CD4-positive, alpha-beta T cell (primary cell): Measurements from ENCODE around the gene PACSIN3. TPM values are rescaled to one million over a fixed set of nuclear protein-coding genes. Genes with fewer than 3 reads are reported as not detected.

ENCODE experiments used
- ATAC-seq: fragments of 200-7000 bp; cut with Tn5 transposase; one replicate; pipeline ENCODE4 v1.10.0; 2022; ENCODE audit warnings: mild to moderate bottlenecking; ENCODE audit not compliant: poor library complexity
- CTCF ChIA-PET: fragments of 350-600 bp; sonication (Branson Sonifier 250); formaldehyde crosslinking; loops from one replicate; lab custom pipeline; 2021; ENCODE audit warnings: antibody characterized with exemption, inconsistent platforms; lab: Charles Lee
- POLR2A ChIA-PET: fragments of 350-600 bp; sonication (Branson Sonifier 250); formaldehyde crosslinking; loops from one replicate; lab custom pipeline; 2021; ENCODE audit warnings: antibody characterized with exemption, inconsistent platforms; lab: Charles Lee
- DNase-seq, 14 experiments: peaks; one replicate each; pipeline ENCODE4 v3.0.0-alpha.2; 2013 to 2020; ENCODE audit warnings: mixed read lengths in 2 of 14
- H3K27ac ChIP-seq, 2 donors: one replicate each; pipeline versions ENCODE4 v1.5.1 to v1.7.0; 2013; ENCODE audit warnings: low read length in 2 of 2, low read depth in 1 of 2, mild to moderate bottlenecking in 1 of 2
- H3K27me3 ChIP-seq, 2 experiments: 1 replicate in 1 of 2; 2 replicates in 1 of 2; pipeline versions ENCODE4 v1.6.1 to v1.7.0; 2013; ENCODE audit warnings: low read length in 2 of 2, control low read depth in 1 of 2, mild to moderate bottlenecking in 1 of 2, moderate library complexity in 1 of 2; ENCODE audit not compliant: insufficient read depth in 2 of 2, control insufficient read depth in 1 of 2
- H3K36me3 ChIP-seq: one replicate; pipeline ENCODE4 v1.6.1; 2013; ENCODE audit warnings: low read length, control low read depth; ENCODE audit not compliant: insufficient read depth
- H3K4me1 ChIP-seq: one replicate; pipeline ENCODE4 v1.6.1; 2013; ENCODE audit warnings: low read length, control low read depth; ENCODE audit not compliant: insufficient read depth
- H3K4me3 ChIP-seq: one replicate; pipeline ENCODE4 v1.5.1; 2013; ENCODE audit warnings: mild to moderate bottlenecking, low read length, moderate library complexity
- H3K9me3 ChIP-seq, 2 experiments: 1 replicate in 1 of 2; 2 replicates in 1 of 2; pipeline versions ENCODE4 v1.6.1 to v1.7.0; 2013; ENCODE audit warnings: low read length in 2 of 2, mild to moderate bottlenecking in 2 of 2, control low read depth in 1 of 2, moderate library complexity in 1 of 2; ENCODE audit not compliant: control insufficient read depth in 1 of 2, insufficient read depth in 1 of 2
- H3K27ac Mint-ChIP-seq: one replicate; pipeline ENCODE4 v1.8.0; 2020; ENCODE audit warnings: mixed read lengths
- H3K27me3 Mint-ChIP-seq: one replicate; pipeline ENCODE4 v1.8.0; 2021; ENCODE audit warnings: mixed read lengths
- H3K36me3 Mint-ChIP-seq: one replicate; pipeline ENCODE4 v1.8.0; 2021; ENCODE audit warnings: low read depth, mixed read lengths
- H3K4me1 Mint-ChIP-seq: one replicate; pipeline ENCODE4 v1.8.0; 2021; ENCODE audit warnings: low read depth, mixed read lengths
- H3K4me3 Mint-ChIP-seq: one replicate; pipeline ENCODE4 v1.8.0; 2020; ENCODE audit warnings: mild to moderate bottlenecking, mixed read lengths
- H3K9me3 Mint-ChIP-seq: one replicate; pipeline ENCODE4 v1.8.0; 2020; ENCODE audit warnings: mixed read lengths
- CTCF ChIP-seq: fragments of 200-600 bp; IDR thresholded peaks from one replicate; pipeline ENCODE4 v1.8.0; 2022; ENCODE audit warnings: antibody characterized with exemption, mild to moderate bottlenecking
- intact Hi-C, 2 experiments: fragments of 100-400 bp; cut with DNase I in 1 of 2; cut with micrococcal nuclease in 1 of 2; formaldehyde crosslinking; loops; one replicate each; pipeline versions ENCODE4 v1.15.1 to v1.9.0; 2023 to 2025; cut with DNase I, micrococcal nuclease
- total RNA-seq, 174 experiments: library from RNA in 2 of 174; stranded (reverse) in 2 of 174; gene quantifications; one replicate each; pipeline ENCODE4 v1.2.3 and lab custom pipeline; 2021 to 2026

PACSIN3 gene
- total RNA-seq, 2 experiments from 2014 or later: 0.27 TPM; not detected in 1

- Histone ChIP-seq H3K4me1 (peaks cover 9% of the 10 kb centered on the region), H3K9me3 (no peaks in the 10 kb centered on the region), H3K4me3 (no peak overlapping the region), H3K27ac (no peak overlapping the region), H3K36me3 (no peaks in the 10 kb centered on the region), H3K27me3 (no peaks in the 10 kb centered on the region)
- ChIA-PET CTCF (no interaction called here), POLR2A (no interaction called here)
- no peak for DNase-seq
- no peak overlapping the region for H3K4me3 Mint-ChIP-seq
- peaks cover 5% of the 10 kb centered on the region for H3K4me1 Mint-ChIP-seq
- H3K27ac Mint-ChIP-seq: no peak overlapping the region
- H3K27me3 Mint-ChIP-seq: no peaks in the 10 kb centered on the region
- intact Hi-C loops: no loop called here
- no peaks in the 10 kb centered on the region for H3K36me3 Mint-ChIP-seq
- TF ChIP-seq CTCF: no peak
- H3K9me3 Mint-ChIP-seq: no peaks in the 10 kb centered on the region
- no peak for ATAC-seq
Observed at GRCh38 chr11:47148270-47148669, 38.0 kb downstream of the PACSIN3 start.

GRCh38 chr11:47147681-47148080 is 38.6 kb downstream of the PACSIN3 start:
- CTCF ChIA-PET: no interaction called here
- Histone ChIP-seq H3K4me3 (no peak overlapping the region), H3K36me3 (no peaks in the 10 kb centered on the region), H3K27ac (no peak overlapping the region), H3K4me1 (peaks cover 3% of the 10 kb centered on the region), H3K27me3 (no peaks in the 10 kb centered on the region), H3K9me3 (no peaks in the 10 kb centered on the region)
- H3K36me3 Mint-ChIP-seq: no peaks in the 10 kb centered on the region
- no peaks in the 10 kb centered on the region for H3K9me3 Mint-ChIP-seq
- no peak overlapping the region for H3K27ac Mint-ChIP-seq
- no peaks in the 10 kb centered on the region for H3K27me3 Mint-ChIP-seq
- H3K4me3 Mint-ChIP-seq: no peak overlapping the region
- intact Hi-C loops: no loop called here
- no peak for ATAC-seq
- no peaks in the 10 kb centered on the region for H3K4me1 Mint-ChIP-seq
- POLR2A ChIA-PET: no interaction called here
- DNase-seq: no peak
- no peak for TF ChIP-seq CTCF

- H3K27me3 ChIP-seq: no peaks in the 10 kb centered on the region
- ChIA-PET CTCF (no interaction called here), POLR2A (no interaction called here)
- no peak overlapping the region for H3K4me3 Mint-ChIP-seq
- ATAC-seq (no peak), DNase-seq (no peak)
- no peaks in the 10 kb centered on the region for H3K9me3 ChIP-seq
- no peak for TF ChIP-seq CTCF
- H3K36me3 Mint-ChIP-seq: no peaks in the 10 kb centered on the region
- H3K9me3 Mint-ChIP-seq: no peaks in the 10 kb centered on the region
- peaks cover 2% of the 10 kb centered on the region for H3K4me1 ChIP-seq
- H3K27ac Mint-ChIP-seq: no peak overlapping the region
- H3K4me3 ChIP-seq: no peak overlapping the region
- no peaks in the 10 kb centered on the region for H3K4me1 Mint-ChIP-seq
- intact Hi-C loops: no loop called here
- no peak overlapping the region for H3K27ac ChIP-seq
- H3K27me3 Mint-ChIP-seq: no peaks in the 10 kb centered on the region
- no peaks in the 10 kb centered on the region for H3K36me3 ChIP-seq
Observed at GRCh38 chr11:47147250-47147649, 39.0 kb downstream of the PACSIN3 start.
